Choroid plexus epithelial cell (primary cell): ENCODE measurements around the gene ABL2.

Experiments used
- DNase-seq: peaks from one replicate; pipeline ENCODE4 v3.0.0-alpha.2; 2010; ENCODE audit warnings: low read depth
- H3K4me3 ChIP-seq: 2 replicates; pipeline ENCODE4 v1.5.1; 2011; ENCODE audit warnings: low read depth, mild to moderate bottlenecking, control low read depth, low read length, moderate library complexity
- TF ChIP-seq, protein P1 (sequence below): conservative IDR thresholded peaks from 2 replicates; pipeline ENCODE4 v1.5.1; 2011; ENCODE audit warnings: low read depth, mild to moderate bottlenecking, control low read depth, inconsistent platforms, low read length, moderate library complexity

Gene ABL2

DNA sequence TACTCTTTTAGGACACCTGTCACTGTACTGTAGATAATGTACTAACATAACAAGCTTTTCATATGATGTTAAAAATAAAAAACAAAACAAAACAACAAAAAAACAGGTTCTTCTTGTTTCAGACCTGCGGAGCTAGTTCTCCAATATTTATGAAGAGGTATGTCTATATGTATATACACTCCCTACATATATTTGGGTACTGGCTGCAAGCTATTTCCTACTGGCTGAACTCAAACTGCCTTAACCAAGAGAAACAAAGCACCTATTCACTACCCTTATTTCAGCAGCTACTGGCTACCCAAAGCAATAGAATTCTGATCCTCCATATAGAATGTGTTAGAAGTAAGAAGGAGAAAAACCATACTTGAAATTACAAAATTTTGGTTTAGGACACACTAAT is 73.5 kb downstream of the ABL2 start:
- TF ChIP-seq, protein P1, sequence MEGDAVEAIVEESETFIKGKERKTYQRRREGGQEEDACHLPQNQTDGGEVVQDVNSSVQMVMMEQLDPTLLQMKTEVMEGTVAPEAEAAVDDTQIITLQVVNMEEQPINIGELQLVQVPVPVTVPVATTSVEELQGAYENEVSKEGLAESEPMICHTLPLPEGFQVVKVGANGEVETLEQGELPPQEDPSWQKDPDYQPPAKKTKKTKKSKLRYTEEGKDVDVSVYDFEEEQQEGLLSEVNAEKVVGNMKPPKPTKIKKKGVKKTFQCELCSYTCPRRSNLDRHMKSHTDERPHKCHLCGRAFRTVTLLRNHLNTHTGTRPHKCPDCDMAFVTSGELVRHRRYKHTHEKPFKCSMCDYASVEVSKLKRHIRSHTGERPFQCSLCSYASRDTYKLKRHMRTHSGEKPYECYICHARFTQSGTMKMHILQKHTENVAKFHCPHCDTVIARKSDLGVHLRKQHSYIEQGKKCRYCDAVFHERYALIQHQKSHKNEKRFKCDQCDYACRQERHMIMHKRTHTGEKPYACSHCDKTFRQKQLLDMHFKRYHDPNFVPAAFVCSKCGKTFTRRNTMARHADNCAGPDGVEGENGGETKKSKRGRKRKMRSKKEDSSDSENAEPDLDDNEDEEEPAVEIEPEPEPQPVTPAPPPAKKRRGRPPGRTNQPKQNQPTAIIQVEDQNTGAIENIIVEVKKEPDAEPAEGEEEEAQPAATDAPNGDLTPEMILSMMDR: no peak
- H3K4me3 ChIP-seq: no peak overlapping the region
- DNase-seq: no peak

DNA sequence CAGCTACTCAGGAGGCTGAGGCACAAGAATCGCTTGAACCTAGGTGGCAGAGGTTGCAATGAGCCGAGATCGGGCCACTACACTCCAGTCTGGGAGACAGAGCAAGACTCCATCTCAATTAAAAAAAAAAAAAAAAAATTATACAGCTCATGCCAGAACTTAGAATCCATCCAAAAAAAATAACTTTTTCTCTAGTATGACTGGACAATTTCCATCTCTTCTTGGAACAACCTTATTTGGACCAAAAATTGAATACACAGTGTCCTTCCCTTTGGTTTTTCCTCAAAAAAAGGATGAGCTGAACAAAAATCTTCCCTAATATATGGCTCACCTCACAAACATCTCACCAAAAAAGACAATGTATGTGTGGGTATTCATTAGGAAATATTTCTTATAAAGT is 73.9 kb downstream of the ABL2 start:
- TF ChIP-seq, protein P1: no peak
- DNase-seq: no peak
- no peak overlapping the region for H3K4me3 ChIP-seq

DNA sequence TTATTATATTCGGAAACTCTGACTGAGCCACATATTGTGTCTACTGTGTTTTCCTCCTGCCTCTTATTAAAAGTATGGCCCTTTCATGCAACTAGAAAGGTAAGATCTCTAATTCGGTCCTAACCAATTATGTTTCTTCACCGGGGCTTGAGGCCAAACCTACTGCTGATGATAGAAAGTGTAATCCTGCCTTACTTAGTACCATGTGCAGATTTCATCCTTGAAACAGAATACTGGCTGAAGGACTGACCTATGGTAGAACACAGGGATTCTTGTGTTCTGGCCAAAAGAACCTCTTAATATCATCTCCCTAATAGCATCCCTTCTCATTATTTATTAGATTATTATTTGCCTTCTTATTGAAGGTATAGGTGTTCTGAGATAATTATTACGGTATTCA is 75.0 kb downstream of the ABL2 start:
- H3K4me3 ChIP-seq: no peak overlapping the region
- DNase-seq: no peak
- TF ChIP-seq, protein P1: no peak

DNA sequence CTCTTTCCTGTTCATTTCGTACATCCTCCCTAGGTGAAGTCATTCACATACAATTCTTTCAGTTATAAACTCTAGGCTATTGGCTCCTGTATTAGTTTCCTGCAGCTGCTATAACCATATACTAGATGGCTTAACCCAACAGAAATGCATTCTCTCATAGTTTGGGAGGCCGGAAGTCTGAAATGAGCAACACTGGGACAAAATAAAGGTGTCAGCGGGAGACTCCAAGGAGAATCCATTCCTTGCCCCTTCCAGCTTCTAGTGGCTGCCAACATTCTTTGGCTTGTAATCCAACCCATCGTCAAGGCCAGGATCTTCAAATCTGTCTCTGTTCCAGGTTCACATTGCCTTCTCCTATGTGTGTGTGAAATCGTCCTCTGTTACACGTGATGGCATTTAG is 76.3 kb downstream of the ABL2 start:
- no peak overlapping the region for H3K4me3 ChIP-seq
- TF ChIP-seq, protein P1: no peak
- DNase-seq: no peak

DNA sequence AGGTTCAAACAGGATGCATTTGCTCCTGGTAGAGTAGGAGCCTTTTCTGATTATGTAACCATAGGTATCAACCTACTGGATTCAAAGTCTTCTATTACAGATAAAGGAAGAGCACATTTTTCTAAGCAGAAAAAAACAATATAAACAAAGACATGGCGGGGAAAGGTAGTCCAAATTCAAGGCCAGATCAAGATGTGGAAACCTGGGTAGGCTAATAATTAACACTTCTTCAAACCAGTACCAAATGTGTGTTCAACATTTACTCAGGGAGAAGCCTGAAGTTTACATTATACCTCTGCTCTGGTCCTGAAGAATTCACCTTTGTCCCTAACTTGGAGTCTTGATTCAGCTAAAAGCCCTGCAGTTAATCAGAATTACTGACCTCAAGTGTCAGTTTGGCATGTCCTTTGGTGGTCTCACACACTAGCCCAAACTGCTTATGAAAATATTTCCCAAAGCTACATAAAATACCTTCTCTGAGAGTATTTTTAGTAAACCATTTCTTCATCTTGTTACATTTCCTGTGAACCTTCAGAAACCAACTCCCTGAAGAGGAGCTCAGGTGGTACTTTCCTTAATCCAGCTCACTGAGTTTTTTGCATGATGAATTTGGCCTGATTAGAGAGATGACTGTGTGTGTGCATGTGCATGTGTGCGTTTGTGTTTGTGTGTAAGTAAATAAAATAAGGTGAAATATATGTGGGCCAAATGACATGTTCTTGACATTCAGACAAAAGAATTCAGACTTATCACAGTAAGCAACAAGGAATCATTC is 77.4 kb downstream of the ABL2 start:
- no peak overlapping the region for H3K4me3 ChIP-seq
- TF ChIP-seq, protein P1: no peak
- no peak for DNase-seq

GRCh38 chr1:179146911-179147310 is 82.6 kb downstream of the ABL2 start:
- H3K4me3 ChIP-seq: no peak overlapping the region
- TF ChIP-seq, protein P1: no peak
- no peak for DNase-seq

- no peak for DNase-seq
Measured at GRCh38 chr1:179146476-179146875, 83.0 kb downstream of the ABL2 start.

More at GRCh38 chr1:179146476-179146875, 83.0 kb downstream of the ABL2 start:
- TF ChIP-seq, protein P1: no peak
- no peak overlapping the region for H3K4me3 ChIP-seq
